NB4 (cell line): Measurements from ENCODE around the gene NAPSA.

ENCODE experiments used
- POLR2A ChIP-seq: IDR thresholded peaks from 2 replicates; pipeline ENCODE4 v1.6.1; 2011; ENCODE audit warnings: mild to moderate bottlenecking; ENCODE audit not compliant: insufficient read length; ENCODE audit errors: extremely low read depth
- TF ChIP-seq, protein P1 (sequence below): IDR thresholded peaks from one replicate; pipeline ENCODE4 v1.5.1; 2012; ENCODE audit warnings: low read depth, low read length

- TF ChIP-seq POLR2A: no peak
- TF ChIP-seq, protein P1, sequence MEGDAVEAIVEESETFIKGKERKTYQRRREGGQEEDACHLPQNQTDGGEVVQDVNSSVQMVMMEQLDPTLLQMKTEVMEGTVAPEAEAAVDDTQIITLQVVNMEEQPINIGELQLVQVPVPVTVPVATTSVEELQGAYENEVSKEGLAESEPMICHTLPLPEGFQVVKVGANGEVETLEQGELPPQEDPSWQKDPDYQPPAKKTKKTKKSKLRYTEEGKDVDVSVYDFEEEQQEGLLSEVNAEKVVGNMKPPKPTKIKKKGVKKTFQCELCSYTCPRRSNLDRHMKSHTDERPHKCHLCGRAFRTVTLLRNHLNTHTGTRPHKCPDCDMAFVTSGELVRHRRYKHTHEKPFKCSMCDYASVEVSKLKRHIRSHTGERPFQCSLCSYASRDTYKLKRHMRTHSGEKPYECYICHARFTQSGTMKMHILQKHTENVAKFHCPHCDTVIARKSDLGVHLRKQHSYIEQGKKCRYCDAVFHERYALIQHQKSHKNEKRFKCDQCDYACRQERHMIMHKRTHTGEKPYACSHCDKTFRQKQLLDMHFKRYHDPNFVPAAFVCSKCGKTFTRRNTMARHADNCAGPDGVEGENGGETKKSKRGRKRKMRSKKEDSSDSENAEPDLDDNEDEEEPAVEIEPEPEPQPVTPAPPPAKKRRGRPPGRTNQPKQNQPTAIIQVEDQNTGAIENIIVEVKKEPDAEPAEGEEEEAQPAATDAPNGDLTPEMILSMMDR: no peak
These were observed 56.4 kb downstream of the NAPSA start for GRCh38 chr19:50308991-50309390.
